Tibial nerve (tissue), 4 donors: ENCODE results near the gene SLC25A43. TPM values are rescaled to one million over a fixed set of nuclear protein-coding genes. Genes with fewer than 3 reads are reported as not detected.

Experiments
- DNase-seq, 2 donors: peaks; one replicate each; pipeline ENCODE4 v3.0.0-alpha.2; 2019; ENCODE audit warnings: low spot score in 2 of 2
- H3K27ac ChIP-seq, 4 donors: fragments of 200-600 bp; sonication (generic) in 3 of 4; one replicate each; pipeline ENCODE4 v1.5.1; 2017 to 2019; ENCODE audit warnings: mild to moderate bottlenecking in 1 of 4
- H3K27me3 ChIP-seq, 2 donors: fragments of 200-600 bp; sonication (generic) in 1 of 2; one replicate each; pipeline versions ENCODE4 v1.5.1 to v1.6.0; 2017 to 2019
- H3K36me3 ChIP-seq, 3 donors: fragments of 200-600 bp; sonication (generic); one replicate each; pipeline ENCODE4 v1.5.1; 2018 to 2019
- H3K4me1 ChIP-seq, 4 donors: fragments of 200-600 bp; sonication (generic) in 3 of 4; one replicate each; pipeline ENCODE4 v1.5.1; 2017 to 2019
- H3K4me3 ChIP-seq, 4 donors: fragments of 200-600 bp; sonication (generic) in 3 of 4; one replicate each; pipeline ENCODE4 v1.5.1; 2017 to 2019; ENCODE audit warnings: mild to moderate bottlenecking in 1 of 4, moderate library complexity in 1 of 4
- H3K9me3 ChIP-seq, 4 donors: fragments of 200-600 bp; sonication (generic) in 3 of 4; one replicate each; pipeline ENCODE4 v1.5.1; 2017 to 2019
- EP300 ChIP-seq, 2 donors: sonication (generic); formaldehyde crosslinking; IDR thresholded peaks; one replicate each; pipeline ENCODE4 v1.6.1; 2017; ENCODE audit warnings: antibody characterized with exemption in 2 of 2, mild to moderate bottlenecking in 1 of 2
- POLR2A ChIP-seq, 2 donors: fragments of 450-650 bp; IDR thresholded peaks; one replicate each; pipeline ENCODE4 v1.6.1; 2017; ENCODE audit warnings: antibody characterized with exemption in 2 of 2, mild to moderate bottlenecking in 2 of 2, moderate library complexity in 2 of 2
- WGBS, 2 donors: methylation state at CpG; one replicate each; pipeline ENCODE4 v1.1.5; 2018; 5-methylcytosine and 5-hydroxymethylcytosine counted together
- total RNA-seq, 4 donors: library from RNA; depleted of rRNA; stranded (reverse); fragments of >200 nt; gene quantifications; one replicate each; pipeline ENCODE4 v1.1.0, GENCODE V29; 2016
- TF ChIP-seq, protein P1 (sequence below), 5 experiments: fragments of 200-600 bp in 3 of 5; fragments of 450-650 bp in 2 of 5; sonication (generic) in 3 of 5; IDR thresholded peaks; one replicate each; pipeline ENCODE4 v1.5.1; 2016 to 2019; ENCODE audit warnings: antibody characterized with exemption in 5 of 5, mild to moderate bottlenecking in 3 of 5, moderate library complexity in 2 of 5

Gene SLC25A43
- total RNA-seq, 4 donors from 2014 or later = 37.8 to 46.8 (median 45.5) TPM

DNA sequence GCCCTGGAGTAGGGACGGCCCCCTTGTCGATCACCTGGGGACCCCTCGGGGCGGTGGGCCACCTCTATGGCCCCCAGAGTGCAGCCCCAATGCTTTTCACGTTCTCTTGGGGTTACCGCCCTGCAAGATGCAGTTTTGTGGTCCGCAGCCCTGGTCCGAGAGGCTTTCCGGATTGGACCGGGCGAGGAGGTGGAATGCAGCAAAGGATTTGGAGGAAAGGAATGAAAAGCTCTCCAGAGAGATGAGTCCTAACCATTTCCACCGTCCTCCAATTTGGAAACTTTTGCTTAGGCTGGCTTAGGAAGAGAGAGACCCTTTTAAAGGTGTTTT, 601 bp downstream of the SLC25A43 start:
- WGBS, 2 donors = 0 to 47% methylated on average over 8 to 12 of the region's 12 CpGs
- peak overlapping the region; percentile 49 to 93 (median 88) for H3K27ac ChIP-seq
- no peak for DNase-seq
- H3K9me3 ChIP-seq = no peaks in the 10 kb centered on the region
- no peaks in the 10 kb centered on the region for H3K27me3 ChIP-seq
- H3K36me3 ChIP-seq = no peaks in the 10 kb centered on the region
- H3K4me1 ChIP-seq = peaks cover 0 to 16% (median 0%) of the 10 kb centered on the region in 4 donors
- H3K4me3 ChIP-seq = peak overlapping the region; percentile 44 to 83 (median 68)
- TF ChIP-seq, protein P1, sequence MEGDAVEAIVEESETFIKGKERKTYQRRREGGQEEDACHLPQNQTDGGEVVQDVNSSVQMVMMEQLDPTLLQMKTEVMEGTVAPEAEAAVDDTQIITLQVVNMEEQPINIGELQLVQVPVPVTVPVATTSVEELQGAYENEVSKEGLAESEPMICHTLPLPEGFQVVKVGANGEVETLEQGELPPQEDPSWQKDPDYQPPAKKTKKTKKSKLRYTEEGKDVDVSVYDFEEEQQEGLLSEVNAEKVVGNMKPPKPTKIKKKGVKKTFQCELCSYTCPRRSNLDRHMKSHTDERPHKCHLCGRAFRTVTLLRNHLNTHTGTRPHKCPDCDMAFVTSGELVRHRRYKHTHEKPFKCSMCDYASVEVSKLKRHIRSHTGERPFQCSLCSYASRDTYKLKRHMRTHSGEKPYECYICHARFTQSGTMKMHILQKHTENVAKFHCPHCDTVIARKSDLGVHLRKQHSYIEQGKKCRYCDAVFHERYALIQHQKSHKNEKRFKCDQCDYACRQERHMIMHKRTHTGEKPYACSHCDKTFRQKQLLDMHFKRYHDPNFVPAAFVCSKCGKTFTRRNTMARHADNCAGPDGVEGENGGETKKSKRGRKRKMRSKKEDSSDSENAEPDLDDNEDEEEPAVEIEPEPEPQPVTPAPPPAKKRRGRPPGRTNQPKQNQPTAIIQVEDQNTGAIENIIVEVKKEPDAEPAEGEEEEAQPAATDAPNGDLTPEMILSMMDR (IDR thresholded peaks at IDR 0.05) = no peak
- TF ChIP-seq POLR2A (IDR thresholded peaks at IDR 0.05) (no peak), EP300 (IDR thresholded peaks at IDR 0.05) (no peak)

DNA sequence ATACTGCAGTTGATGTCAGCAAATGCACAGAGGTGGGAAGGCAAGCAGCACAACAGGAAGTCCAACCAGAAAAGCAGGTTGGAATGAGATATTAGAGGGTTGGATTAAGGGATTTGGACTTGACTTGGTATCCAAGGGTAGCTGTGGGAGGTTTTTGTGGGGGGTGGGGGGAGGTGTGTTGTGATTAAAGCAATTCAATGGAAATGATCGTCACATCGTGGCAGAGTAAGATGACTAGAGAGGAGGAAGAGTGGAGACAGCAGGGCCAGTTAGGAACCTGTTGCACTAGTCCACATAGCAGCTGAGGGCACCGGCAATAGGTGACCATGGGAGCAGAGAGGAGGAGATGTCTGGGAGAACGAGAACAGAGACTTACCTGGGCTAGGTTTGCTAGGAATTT, 2.4 kb downstream of the SLC25A43 start:
- TF ChIP-seq POLR2A (IDR thresholded peaks at IDR 0.05) (no peak), EP300 (IDR thresholded peaks at IDR 0.05) (no peak)
- TF ChIP-seq, protein P1 (IDR thresholded peaks at IDR 0.05) = no peak
- H3K4me1 ChIP-seq = peaks cover 0 to 16% (median 0%) of the 10 kb centered on the region in 4 donors
- H3K9me3 ChIP-seq = no peaks in the 10 kb centered on the region
- no peak overlapping the region for H3K27ac ChIP-seq
- WGBS, 2 donors = 80 to 83% methylated on average over 4 of the region's 4 CpGs
- peaks cover 0 to 1% (median 0%) of the 10 kb centered on the region in 3 donors for H3K36me3 ChIP-seq
- H3K27me3 ChIP-seq = no peaks in the 10 kb centered on the region
- H3K4me3 ChIP-seq = no peak overlapping the region
- DNase-seq = no peak

DNA sequence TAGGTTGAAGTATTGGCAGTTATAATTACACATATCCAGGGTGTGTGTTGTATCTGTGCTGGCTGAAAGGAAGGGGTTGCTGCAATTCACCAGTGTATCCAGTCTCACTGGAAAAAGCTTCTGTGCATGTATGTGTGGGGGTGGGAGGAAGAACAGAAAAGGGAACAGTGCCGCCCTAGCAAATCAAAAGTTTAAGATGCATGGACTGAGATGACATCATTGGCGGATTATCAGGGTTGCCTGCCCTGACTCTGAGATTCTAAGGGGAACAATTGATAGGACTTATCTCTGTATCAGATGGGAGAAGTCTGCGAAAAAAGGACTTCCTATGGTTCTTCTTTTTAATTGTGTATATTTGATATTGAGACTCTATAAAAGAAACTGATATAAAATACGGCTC, 3.5 kb downstream of the SLC25A43 start:
- DNase-seq = no peak
- whole genome bisulfite sequencing, 2 donors = 67 to 71% methylated on average over 4 of the region's 4 CpGs
- H3K4me1 ChIP-seq = peaks cover 0 to 16% (median 0%) of the 10 kb centered on the region in 4 donors
- no peak overlapping the region for H3K27ac ChIP-seq
- no peaks in the 10 kb centered on the region for H3K27me3 ChIP-seq
- H3K9me3 ChIP-seq = no peaks in the 10 kb centered on the region
- peaks cover 0 to 7% (median 0%) of the 10 kb centered on the region in 3 donors for H3K36me3 ChIP-seq
- H3K4me3 ChIP-seq = no peak overlapping the region
- TF ChIP-seq POLR2A (IDR thresholded peaks at IDR 0.05) (no peak), EP300 (IDR thresholded peaks at IDR 0.05) (no peak)
- TF ChIP-seq, protein P1 (IDR thresholded peaks at IDR 0.05) = no peak

DNA sequence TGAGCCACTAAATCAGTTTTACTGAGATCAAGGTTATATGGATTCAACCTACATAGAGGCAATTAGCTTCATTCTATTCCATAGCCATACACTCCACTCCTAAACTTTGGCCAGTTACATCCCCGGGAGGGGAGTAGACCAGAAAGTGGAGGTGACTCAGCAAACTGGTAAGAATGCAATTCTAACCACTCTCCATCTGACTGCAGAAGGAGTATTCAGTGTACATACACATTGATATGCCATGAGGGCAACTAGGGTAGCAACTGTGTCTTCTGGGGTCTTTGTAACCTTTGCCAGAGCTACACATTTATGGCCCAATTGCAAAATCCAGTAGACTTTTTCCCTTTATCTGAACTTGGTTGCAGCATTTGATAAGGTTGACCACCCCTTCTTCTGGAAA, 7.6 kb downstream of the SLC25A43 start:
- TF ChIP-seq POLR2A (IDR thresholded peaks at IDR 0.05) = no peak
- TF ChIP-seq, protein P1 (IDR thresholded peaks at IDR 0.05) = no peak
- TF ChIP-seq EP300 (IDR thresholded peaks at IDR 0.05) = no peak
- WGBS, 2 donors = 75 to 100% methylated on average over 1 of the region's 1 CpG
- no peak overlapping the region for H3K4me3 ChIP-seq
- no peaks in the 10 kb centered on the region for H3K27me3 ChIP-seq
- no peak for DNase-seq
- H3K27ac ChIP-seq = no peak overlapping the region
- H3K4me1 ChIP-seq = peaks cover 0 to 6% (median 0%) of the 10 kb centered on the region in 4 donors
- H3K9me3 ChIP-seq = no peaks in the 10 kb centered on the region
- H3K36me3 ChIP-seq = peaks cover 0 to 7% (median 0%) of the 10 kb centered on the region in 3 donors

DNA sequence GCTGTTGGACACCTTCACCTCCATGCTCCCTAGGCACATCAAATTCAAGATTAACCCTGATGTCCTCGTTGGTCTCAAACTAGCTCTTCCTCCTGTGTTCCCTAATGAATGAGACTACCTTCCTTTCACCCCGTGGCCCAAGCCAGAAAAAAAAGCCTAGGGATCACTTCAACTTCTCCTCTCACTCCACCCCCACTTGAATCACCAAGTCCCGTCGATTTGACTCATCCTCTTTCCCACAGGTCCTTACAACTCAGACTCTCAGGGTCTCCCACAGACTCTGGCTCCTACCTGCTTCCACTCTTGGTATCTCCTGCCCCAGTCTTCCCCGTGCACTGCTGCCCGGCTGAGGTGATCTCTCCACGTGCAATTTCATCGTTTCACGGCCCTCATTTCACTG, 8.5 kb downstream of the SLC25A43 start:
- Histone ChIP-seq H3K4me3 (no peak overlapping the region), H3K4me1 (peaks cover 0 to 6% (median 0%) of the 10 kb centered on the region in 4 donors), H3K36me3 (peaks cover 0 to 7% (median 0%) of the 10 kb centered on the region in 3 donors), H3K27me3 (no peaks in the 10 kb centered on the region), H3K9me3 (no peaks in the 10 kb centered on the region), H3K27ac (no peak overlapping the region)
- DNase-seq = no peak
- WGBS, 2 donors = 80 to 90% methylated on average over 9 of the region's 9 CpGs
- TF ChIP-seq POLR2A (IDR thresholded peaks at IDR 0.05) (no peak), EP300 (IDR thresholded peaks at IDR 0.05) (no peak)
- TF ChIP-seq, protein P1 (IDR thresholded peaks at IDR 0.05) = no peak
